HG03442 (cell line): Measurements from ENCODE around the gene TSPO.
"Not testable (repeated sequence)": the region's sequence is repeated elsewhere in the genome, so short reads cannot be mapped to it uniquely, and the experiment has no call there.

Experiments used
- ATAC-seq: cut with Tn5 transposase; IDR thresholded peaks from one replicate; pipeline ENCODE4 v1.9.1; 2021; ENCODE audit warnings: mild to moderate bottlenecking, moderate library complexity; ENCODE audit not compliant: unreplicated experiment

TSPO gene

DNA sequence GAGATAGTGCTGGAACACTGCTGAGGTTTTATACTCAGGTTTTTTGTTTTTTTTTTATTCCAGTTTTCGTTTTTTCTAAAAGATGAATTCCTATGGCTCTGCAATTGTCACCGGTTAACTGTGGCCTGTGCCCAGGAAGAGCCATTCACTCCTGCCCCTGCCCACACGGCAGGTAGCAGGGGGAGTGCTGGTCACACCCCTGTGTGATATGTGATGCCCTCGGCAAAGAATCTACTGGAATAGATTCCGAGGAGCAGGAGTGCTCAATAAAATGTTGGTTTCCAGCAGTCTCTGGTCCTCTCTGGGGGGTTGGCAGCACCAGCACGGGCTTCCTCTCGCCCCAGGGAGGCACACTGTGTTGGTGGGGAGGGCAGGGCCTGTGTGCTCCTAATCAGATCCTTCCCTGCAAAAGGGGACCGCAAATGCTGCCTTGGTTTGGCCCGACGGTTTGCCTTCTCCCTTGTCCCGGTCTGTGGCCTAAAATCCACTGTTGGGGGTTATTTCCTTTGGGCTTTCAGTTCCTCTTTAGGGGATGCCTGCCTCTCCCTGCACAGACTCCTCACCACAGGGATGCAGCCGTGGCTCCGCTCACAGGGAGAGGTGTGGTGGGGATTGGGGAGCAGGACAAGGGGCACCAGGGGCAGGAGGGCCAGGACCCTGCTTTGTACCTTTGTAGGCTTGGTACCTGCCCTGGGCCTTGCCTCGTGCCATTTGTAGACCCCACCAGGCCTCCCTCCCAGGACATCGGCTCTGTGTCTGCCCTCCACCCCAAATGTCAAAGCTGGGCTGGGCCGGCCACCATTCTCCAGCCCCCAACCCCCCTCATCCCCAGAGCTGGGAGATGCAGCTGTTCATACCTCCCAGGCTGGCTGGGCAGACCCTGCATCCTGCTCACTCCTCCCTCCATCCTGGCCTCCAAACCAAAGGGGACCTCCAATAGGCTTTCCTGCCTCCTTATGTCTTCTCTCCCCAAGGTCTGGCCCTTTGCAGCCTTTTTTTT, 21.6 kb upstream of the TSPO start:
- ATAC-seq, result no peak

DNA sequence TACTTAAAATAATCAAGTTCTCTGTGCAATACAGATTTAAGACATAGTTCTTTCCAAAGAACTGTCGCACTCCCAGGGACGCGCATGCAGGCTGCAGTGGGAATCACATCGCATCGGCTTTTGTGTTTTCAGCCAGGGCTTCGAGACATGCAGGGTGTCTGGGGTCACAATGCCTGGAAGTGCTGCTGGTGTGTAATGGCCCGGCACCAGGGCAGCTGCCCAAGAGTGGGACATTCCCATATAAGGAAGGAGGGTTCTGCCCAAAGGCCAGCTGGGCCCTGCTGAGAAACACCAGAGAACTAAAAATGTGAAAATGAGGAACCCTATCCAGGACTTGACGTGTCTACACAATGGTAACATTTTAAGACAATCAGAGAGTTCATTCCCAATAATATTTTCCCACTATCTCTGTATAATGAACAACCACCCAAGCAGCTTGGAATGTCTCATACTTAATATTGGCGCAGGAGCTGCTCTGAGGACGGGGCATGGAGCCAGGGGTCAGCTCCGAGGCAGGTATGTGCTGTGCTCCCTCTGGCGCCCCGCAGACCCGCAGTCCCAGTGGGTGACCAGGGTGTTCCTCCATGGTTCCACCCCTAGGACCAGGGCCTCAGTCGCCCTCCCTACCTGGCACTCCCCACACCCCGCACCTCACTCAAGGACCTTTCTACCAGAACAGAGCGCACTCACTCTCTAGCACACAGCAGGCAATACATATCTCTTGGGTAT, 19.4 kb upstream of the TSPO start:
- no peak for ATAC-seq

DNA sequence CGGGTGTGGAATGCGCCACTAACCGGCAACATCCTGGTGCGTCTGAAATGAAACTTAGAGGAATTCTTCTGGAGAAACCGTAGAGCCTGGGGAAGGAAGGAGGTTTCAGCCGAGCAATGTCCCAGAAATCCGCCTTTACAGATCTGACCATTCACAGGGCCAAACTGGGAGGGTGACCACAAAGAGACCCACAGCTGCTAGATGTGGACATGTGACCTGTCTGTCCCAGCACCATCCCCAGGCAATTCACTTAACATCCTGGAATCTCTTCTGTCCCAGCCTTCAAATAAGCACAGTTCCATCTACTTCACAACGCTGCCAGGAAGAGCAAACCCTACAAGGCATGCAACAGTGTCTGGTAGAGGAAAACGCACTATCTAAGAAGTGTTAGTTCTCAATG, 18.0 kb upstream of the TSPO start:
- ATAC-seq, result no peak

DNA sequence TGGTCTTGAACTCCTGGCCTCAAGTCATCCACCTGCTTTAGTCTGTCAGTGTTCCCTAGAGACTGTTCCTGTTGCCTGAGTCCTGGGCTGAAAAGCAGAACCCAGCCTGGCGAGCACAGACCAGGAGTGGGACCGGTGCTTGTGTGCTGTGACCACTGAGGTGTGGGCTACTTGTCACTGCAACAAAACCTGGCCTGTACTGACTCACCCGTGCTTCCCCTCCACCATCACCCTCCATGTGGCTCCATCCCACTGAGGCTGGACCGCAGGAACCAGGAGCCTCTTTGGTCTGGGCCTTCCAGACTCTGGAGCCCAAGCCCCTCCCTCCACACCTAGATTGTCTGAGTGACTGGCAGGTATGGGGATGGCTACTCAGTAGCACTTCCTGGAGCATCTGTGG, 16.8 kb upstream of the TSPO start:
- ATAC-seq, result no peak

DNA sequence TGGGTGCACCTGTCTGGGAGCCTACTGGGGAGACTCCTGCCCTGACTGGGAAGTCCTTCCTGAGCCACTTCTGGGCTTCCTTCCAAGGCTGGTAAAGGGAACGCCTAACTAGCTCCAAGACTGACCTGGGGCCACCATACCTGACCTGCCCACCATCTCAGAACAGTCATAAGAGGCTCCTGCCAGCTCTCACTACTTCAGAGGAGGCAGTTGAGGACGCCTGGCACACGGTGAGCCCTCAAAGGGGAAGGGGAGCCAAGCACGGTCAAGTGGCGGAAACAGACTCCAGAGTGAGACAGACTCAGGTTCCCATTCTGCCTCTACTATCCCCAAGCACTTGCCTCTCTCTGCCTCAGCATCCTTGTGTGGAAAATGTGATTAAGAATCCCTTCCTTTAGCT, 15.8 kb upstream of the TSPO start:
- ATAC-seq, result no peak

DNA sequence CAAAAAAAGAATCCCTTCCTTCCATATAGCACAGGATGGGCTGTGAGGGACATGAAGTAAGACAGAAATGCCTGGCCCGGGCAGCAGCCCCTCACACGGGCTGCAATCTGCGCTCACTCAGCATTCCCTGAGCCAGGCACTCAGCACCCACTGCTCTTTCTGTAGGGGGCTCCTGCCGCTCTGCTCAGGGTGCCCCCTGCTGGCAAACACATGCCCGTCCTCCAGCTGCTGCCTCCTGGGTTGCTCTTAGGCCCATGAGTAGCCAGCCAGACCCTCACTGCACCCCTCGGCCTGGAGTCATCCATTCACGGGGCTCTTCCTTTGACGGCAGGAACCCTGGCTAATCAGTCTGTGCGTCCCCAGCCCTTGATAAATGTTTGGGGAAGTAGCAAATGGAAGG, 15.1 kb upstream of the TSPO start:
- no peak for ATAC-seq

DNA sequence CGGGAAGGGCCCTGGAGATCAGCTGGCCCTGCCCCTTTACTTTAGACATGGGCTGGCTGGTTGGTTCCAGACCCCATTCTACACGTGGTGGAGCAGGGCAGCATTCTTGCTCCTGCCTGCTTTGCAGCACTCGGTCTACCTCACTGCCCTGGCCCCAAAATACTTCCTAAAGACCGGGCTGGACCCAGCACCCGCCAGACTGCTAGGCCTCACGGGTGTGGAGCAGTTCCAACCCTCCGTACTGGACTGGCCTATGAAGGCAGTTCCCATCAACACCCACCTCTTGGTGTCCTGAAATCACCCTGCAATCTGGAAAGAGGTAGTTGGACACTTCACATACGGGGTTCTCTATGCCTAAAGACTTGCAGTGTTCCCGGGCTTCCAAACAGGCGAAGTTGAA, 14.6 kb upstream of the TSPO start:
- no peak for ATAC-seq

DNA sequence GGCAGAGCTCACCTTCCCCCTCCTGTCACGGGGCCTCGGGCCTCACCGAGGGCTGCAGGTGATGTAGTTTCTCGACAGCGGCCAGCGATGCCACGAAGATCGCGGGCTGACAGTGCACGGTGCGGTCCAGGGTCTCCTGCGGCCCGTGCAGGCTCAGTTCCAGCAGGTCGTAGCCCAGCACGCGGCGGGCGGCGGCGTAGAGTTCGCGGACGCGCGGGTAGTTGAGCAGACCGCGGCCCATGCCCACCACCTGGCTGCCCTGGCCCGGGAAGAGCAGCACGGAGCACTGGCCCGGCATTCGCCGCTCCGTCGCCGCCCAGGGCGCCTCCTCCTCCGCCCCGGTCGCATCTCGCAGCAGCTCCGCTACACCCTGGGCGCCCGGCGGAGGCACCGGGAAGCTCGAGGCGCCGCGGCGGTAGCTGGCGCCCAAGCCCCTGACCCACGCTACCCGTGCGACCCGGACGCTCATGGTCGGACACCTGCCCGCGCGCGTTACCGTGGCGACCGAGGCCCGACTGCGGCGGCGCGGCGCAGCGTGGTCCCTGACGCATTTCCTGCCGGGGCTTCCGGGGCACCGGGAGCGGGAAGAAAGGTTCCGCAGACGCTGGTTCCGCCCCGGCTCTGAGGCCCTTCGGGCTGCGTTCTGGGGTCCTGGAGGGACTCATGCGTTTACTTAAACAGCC, 8.3 kb upstream of the TSPO start, which contains the start of gene MCAT:
MCAT (minus strand) TSS at position 519 of the 683 bp plus-strand sequence; CDS start at position 469, 50 bp downstream.
- ATAC-seq, result peak; percentile 82

DNA sequence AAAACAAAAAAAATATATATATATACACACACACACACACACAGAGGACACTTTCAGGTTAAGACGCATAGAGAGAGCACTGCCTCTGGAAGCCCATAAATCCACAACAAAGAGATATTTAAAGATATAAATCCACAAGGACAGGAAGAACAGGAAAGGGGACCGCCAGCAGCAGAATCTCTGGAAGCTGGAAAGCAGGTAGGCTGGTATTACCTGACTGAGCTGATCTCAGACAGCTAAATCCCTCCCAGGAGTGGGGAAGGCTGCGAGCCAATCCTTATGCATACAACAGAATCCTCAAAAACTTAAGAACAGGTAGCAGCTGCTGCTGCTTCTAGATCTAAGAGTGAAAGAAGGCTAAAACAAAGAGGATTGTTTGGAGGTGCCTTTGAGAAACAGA, 6.4 kb upstream of the TSPO start:
- ATAC-seq, result no peak

DNA sequence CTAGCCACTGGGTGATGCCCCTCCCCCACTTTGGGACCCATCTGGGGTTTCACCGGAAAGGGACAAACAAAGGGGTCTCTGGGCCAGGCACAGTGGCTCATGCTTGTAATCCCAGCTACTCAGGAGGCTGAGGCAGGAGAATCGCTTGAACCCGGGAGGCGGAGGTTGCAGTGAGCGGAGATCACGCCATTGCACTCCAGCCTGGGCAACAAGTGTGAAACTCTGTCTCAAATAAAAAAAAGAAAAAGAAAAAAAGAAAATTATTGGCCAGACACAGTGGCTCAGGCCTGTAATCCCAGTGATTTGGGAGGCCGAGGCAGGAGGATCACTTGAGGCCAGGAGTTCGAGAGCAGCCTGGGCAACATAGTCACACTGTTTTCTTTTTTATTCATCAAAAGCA, 6.0 kb upstream of the TSPO start:
- ATAC-seq, result not testable (repeated sequence)

DNA sequence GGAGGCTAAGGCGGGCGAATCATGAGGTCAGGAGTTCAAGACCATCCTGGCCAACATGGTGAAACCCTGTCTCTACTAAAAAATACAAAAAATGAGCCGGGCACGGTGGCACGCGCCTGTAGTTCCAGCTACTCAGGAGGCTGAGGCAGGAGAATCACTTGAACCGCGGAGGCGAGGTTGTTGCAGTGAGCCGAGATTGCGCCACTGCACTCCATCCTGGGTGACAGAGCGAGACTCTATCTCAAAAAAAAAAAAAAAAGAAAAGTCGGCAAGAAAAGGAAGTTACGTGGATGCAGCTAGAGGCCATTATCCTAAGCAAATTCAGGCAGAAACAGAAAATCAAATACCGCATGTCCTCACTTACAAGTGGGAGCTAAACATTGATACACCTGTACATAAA, 5.0 kb upstream of the TSPO start:
- ATAC-seq, result not testable (repeated sequence)

DNA sequence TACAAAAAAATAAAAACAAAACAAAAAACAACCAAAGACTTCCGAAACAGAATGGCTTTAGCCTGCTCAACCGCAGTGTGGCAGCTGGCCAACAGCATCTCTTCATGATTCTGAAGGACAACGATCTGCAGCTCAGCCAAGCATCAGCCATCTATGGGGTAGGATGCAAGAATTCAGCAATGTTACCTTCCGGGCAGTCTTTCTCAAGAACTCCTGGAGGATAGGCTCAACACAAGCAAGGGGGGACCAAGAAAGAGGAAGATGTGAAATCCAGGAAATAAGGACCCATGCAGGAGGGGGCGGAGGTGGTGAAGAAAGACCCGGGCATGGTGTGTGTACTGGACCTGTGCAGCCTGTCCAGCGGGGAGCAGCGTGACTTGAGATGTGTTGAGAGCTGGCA, 3.5 kb upstream of the TSPO start:
- ATAC-seq, result no peak

DNA sequence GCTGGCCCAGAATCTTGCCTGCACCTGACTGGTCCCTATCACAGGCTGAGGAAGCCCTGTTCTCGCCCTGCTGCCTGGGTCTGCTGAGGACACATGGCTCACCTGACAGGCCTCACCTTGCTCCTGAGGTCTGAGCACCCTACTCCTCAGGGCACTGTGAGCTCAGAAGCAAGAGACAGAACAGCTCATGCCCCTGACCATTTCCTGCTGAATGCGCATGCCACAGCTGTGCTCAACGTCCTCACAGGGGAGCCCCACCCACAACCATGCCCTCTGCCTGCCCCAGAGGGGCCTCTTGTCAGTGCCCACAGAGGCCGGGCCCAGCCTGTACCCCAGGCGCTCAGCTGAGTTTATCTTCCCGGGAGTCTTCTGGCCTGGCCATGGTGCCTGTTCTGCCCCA, 2.8 kb upstream of the TSPO start:
- no peak for ATAC-seq

DNA sequence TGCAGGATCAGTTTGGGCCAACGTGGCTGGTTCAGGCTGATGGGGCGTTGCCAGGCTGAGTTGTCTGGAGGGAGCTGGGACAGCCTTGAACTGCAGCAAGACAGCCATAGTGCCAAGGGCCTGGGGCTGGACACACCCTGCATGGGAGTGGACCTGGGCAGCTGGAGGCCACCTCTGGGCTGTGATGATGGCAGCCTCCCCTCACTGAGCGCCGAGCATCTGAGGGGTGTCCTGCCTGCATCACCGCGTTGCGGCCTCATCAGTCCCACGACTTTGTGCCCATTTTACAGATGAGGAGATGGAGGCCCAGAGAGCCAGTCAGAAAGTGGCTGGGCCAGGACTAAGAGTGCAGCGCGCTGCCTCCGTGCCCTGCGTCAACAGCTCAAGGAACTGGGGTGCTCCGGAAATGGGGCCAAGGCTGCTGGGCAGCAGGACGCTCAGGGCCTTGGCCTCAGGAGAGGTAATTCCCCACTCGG, 590 bp upstream of the TSPO start:
- no peak for ATAC-seq

DNA sequence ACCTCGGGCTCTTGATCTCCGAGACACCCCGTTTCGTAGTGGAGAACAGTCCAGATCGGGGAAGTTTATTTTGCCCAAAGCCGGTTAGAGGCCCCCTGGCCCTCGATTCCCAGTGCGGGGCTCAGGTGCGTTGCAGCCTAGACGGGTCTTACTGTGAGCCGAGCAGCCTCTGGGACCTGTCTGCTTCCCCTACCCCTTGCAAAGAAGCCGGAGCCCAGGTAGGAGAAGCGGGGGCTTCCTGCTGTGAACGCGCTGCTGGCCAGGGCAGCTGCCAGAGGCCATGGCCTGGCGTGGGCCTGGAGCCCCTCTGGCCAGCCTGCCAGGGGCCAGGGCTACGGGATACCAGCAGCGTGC, 621 bp downstream of the TSPO start:
- ATAC-seq, result no peak

DNA sequence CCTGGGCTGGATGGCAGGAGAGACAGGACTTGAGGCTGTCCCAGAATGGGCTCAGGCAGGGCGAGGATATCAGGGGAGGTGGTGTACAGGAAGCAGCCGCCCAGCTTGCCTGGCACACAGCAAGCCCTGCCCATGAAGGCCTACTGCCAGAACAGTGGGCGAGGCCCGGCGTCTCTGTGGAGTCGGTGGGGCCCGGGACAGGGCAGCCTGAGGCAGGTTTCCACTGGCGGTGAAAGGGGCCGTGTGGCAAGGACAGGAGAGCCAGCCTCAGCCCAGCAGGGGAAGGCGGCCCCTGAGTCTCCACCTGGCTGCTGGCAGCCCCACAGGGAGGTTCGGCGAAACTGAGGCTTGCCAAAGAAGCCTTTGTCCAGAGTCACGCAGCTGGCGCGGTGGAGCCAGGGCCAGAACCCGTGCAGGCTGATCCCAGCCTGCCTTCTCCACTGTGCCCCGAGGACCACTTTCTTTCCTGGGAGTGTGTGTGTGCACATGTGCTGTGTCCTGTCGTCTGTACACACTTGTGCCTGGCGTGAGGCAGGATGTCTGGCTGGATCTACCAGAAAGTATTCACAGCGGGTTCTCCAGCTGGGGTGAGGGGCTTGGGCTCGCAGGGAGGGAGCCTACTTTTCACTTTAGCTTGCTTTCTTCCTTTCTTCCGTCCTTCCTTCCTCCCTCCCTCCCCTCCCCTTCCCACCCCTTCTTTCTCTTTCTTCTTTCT, 1.2 kb downstream of the TSPO start:
- no peak for ATAC-seq

DNA sequence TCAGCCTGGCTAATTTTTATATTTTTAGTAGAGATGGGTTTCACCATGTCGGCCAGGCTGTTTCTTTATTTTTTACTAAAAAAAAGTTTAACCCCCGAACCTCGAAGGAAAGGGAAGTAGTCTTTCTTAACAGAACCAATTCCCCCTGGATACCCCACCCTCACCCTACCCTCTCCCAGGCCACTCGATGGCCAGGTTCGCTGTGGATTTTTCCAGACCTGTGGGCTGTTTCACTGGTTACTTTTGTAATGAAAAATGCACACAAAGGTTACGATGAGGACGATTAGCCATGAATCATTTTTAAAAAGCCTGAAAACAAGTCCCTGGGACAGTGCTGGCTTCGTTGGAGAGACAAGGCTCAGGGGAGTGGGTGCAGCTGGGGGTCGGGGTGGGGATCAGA, 2.5 kb downstream of the TSPO start:
- ATAC-seq, result no peak

DNA sequence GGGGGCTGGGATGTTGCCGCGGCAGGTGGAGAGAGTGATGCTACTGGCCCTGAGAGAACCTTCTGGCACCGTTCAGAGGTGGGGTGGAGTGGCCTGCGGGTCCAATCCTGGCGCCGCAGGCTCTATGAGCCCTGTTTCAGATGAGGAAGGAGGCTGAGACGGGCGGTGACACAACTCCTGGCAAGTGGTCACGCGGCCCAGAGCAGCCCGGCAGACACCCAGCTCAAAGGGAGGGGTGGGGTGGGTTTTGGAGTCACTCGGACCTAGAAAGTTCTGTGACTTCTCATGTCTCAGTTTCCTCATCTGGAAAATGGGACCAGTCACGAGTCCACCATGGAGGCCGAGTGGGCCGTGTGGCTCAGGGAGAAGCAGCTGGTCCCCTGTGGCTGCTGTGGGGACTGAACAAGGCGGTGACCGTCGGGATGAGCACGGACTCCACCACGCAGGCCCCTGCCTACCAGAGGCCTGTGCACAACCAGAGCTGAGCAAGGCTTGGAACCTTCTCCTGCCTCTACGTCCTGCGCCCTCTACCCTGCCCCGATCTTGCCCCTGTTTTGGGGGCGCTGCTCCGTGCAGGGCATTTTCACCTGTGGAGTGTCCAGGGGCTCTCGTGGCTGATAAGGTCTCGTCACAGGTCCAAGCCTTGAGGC, 3.7 kb downstream of the TSPO start:
- ATAC-seq, result no peak

DNA sequence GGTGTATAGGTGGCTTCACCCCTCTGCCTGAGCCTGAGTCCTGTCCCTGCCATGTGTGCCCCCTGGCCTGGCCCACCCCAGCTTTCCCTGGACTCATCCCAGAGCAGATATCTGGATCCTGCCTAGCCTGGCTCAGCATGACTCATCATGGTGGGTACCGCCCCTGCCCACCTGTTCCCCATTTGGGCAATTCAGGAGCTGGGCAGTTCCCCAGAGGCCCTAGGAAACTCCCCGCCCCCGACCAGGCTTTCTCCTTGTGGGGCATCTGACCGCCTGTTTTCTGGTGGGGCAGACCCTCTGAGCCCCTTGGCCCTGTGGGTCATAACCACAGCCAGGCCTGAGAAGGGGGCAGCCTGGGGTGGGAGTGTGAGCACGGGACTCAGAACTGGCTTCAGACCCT, 4.4 kb downstream of the TSPO start:
- no peak for ATAC-seq

DNA sequence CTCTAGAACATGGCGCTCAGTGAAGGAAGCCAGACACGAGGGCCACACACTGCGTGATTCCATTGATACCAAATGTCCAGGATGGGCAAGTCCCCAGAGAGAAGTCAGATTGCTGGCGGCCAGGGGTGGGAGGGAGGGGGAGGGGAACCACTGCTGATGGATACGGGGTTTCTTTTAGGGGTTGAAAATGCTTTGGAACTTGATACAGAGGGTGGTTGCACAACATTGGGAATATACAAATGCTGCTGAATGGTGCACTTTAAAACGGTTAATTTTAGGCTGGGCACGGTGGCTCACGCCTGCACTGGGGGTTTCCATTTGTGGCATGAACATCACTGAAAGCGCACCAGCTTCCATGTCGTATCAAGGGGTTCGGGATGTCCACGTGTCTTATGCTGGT, 5.1 kb downstream of the TSPO start:
- ATAC-seq, result no peak
